Caco-2 (cell line): ENCODE results near the gene LDLRAD4. TPM values are rescaled to one million over a fixed set of nuclear protein-coding genes. Genes with fewer than 3 reads are reported as not detected.

Source experiments
- BruUV-seq: library from RNA; stranded (reverse); fragments of 400-500 nt; replicated peaks from 2 replicates; lab custom pipeline; 2021; lab: Mats Ljungman, UMichigan
- CTCF ChIA-PET: fragments of 300-600 bp; sonication (Branson Sonifier 250); formaldehyde crosslinking; loops from one replicate; lab custom pipeline; 2022; ENCODE audit warnings: antibody characterized with exemption; lab: Charles Lee
- POLR2A ChIA-PET: fragments of 300-600 bp; sonication (Branson Sonifier 250); formaldehyde crosslinking; loops from one replicate; lab custom pipeline; 2022; ENCODE audit warnings: antibody characterized with exemption; lab: Charles Lee
- DNase-seq, 2 experiments: peaks; one replicate each; pipeline versions ENCODE4 v3.0.0 to v3.0.0-alpha.2; 2020 to 2022
- H3K27me3 ChIP-seq: replicated peaks from 2 replicates; pipeline ENCODE4 v1.6.0; 2011; ENCODE audit warnings: low read length; ENCODE audit not compliant: control insufficient read depth, insufficient read depth
- H3K36me3 ChIP-seq: 2 replicates; pipeline ENCODE4 v1.5.1; 2011; ENCODE audit warnings: low read length; ENCODE audit not compliant: control insufficient read depth, insufficient read depth
- H3K4me1 ChIP-seq: fragments of 250-450 bp; sonication (Bioruptor Pico); 2 replicates; pipeline ENCODE4 v1.5.1; 2020; ENCODE audit warnings: mild to moderate bottlenecking
- H3K4me3 ChIP-seq: 2 replicates; pipeline ENCODE4 v1.5.1; 2011; ENCODE audit warnings: low read depth, mild to moderate bottlenecking, control low read depth, low read length
- H3K9me3 ChIP-seq: fragments of 250-450 bp; sonication (Bioruptor Pico); 2 replicates; pipeline ENCODE4 v1.5.1; 2020; ENCODE audit warnings: mild to moderate bottlenecking, moderate library complexity
- H3K27ac Mint-ChIP-seq: one replicate; pipeline ENCODE4 v1.8.0; 2022; ENCODE audit warnings: mixed read lengths; ENCODE audit not compliant: unreplicated experiment
- H3K27me3 Mint-ChIP-seq: one replicate; pipeline ENCODE4 v1.8.0; 2022; ENCODE audit warnings: mixed read lengths; ENCODE audit not compliant: insufficient read depth, unreplicated experiment
- H3K36me3 Mint-ChIP-seq: one replicate; pipeline ENCODE4 v1.8.0; 2022; ENCODE audit warnings: mild to moderate bottlenecking, mixed read lengths; ENCODE audit not compliant: insufficient read depth, unreplicated experiment
- H3K4me1 Mint-ChIP-seq: one replicate; pipeline ENCODE4 v1.8.0; 2022; ENCODE audit warnings: low read depth, mixed read lengths; ENCODE audit not compliant: unreplicated experiment
- H3K4me3 Mint-ChIP-seq: one replicate; pipeline ENCODE4 v1.8.0; 2022; ENCODE audit warnings: mild to moderate bottlenecking, moderate library complexity, mixed read lengths; ENCODE audit not compliant: unreplicated experiment
- H3K9me3 Mint-ChIP-seq: one replicate; pipeline ENCODE4 v1.8.0; 2022; ENCODE audit warnings: mixed read lengths; ENCODE audit not compliant: unreplicated experiment
- CTCF ChIP-seq, 2 experiments: fragments of 200-600 bp in 1 of 2; IDR thresholded peaks; 1 replicate in 1 of 2; 2 replicates in 1 of 2; pipeline versions ENCODE4 v1.5.1 to v1.8.0; 2011 to 2022; ENCODE audit warnings: antibody characterized with exemption in 1 of 2, control low read depth in 1 of 2, inconsistent platforms in 1 of 2, low read depth in 1 of 2, low read length in 1 of 2, mild to moderate bottlenecking in 1 of 2, moderate library complexity in 1 of 2; ENCODE audit not compliant: insufficient read depth in 1 of 2, severe bottlenecking in 1 of 2, unreplicated experiment in 1 of 2
- intact Hi-C: fragments of 100-400 bp; cut with micrococcal nuclease; formaldehyde crosslinking; loops from one replicate; pipeline ENCODE4 v1.10.0; 2022; ENCODE audit not compliant: unreplicated experiment
- total RNA-seq: library from RNA; stranded (reverse); gene quantifications from 2 replicates; pipeline ENCODE4 v1.2.3, GENCODE V29; 2022

Gene LDLRAD4
- total RNA-seq, 1 experiment from 2014 or later = 1.2 TPM

- no TSS peak for BruUV-seq
- POLR2A ChIA-PET = no interaction called here
- no peaks in the 10 kb centered on the region for H3K9me3 Mint-ChIP-seq
Observed at GRCh38 chr18:13549880-13550232, 331.3 kb downstream of the LDLRAD4 start.

GRCh38 chr18:13550418-13551304, 332.1 kb downstream of the LDLRAD4 start:
- no peaks in the 10 kb centered on the region for H3K36me3 Mint-ChIP-seq
- no peaks in the 10 kb centered on the region for H3K4me1 Mint-ChIP-seq

More at GRCh38 chr18:13549880-13550232, 331.3 kb downstream of the LDLRAD4 start:
- H3K4me3 Mint-ChIP-seq = no peak overlapping the region
- peaks cover 3% of the 10 kb centered on the region; the same call in 1 of the 2 replicates for H3K9me3 ChIP-seq
- H3K4me1 ChIP-seq = no peaks in the 10 kb centered on the region
- H3K36me3 Mint-ChIP-seq = no peaks in the 10 kb centered on the region
- peaks cover 22% of the 10 kb centered on the region for H3K27me3 Mint-ChIP-seq
- intact Hi-C loops = no loop called here
- H3K4me1 Mint-ChIP-seq = no peaks in the 10 kb centered on the region
- H3K4me3 ChIP-seq = no peak overlapping the region
- DNase-seq = no peak
- no peaks in the 10 kb centered on the region for H3K27me3 ChIP-seq
- no peak for TF ChIP-seq CTCF (IDR thresholded peaks at IDR 0.05; ENCODE audit: insufficient read depth in 1 of 2, low read depth in 1 of 2, low read length in 1 of 2, severe bottlenecking in 1 of 2, unreplicated experiment in 1 of 2)
- no peaks in the 10 kb centered on the region for H3K36me3 ChIP-seq
- CTCF ChIA-PET = no interaction called here
- no peak overlapping the region for H3K27ac Mint-ChIP-seq

GRCh38 chr18:13551305-13551603, 332.7 kb downstream of the LDLRAD4 start:
- CTCF ChIA-PET = no interaction called here
- Histone ChIP-seq H3K36me3 (no peaks in the 10 kb centered on the region), H3K4me1 (no peaks in the 10 kb centered on the region), H3K4me3 (no peak overlapping the region), H3K27me3 (no peaks in the 10 kb centered on the region), H3K9me3 (peaks cover 3% of the 10 kb centered on the region; the same call in 1 of the 2 replicates)
- POLR2A ChIA-PET = interaction anchor here (0.6 kb wide), 1 partner anchor 23 kb away, joined by 3 read pairs; no protein-coding TSS in a partner anchor
- intact Hi-C loops = no loop called here
- H3K27ac Mint-ChIP-seq = no peak overlapping the region
- DNase-seq = no peak
- no TSS peak for BruUV-seq
- TF ChIP-seq CTCF (IDR thresholded peaks at IDR 0.05; ENCODE audit: insufficient read depth in 1 of 2, low read depth in 1 of 2, low read length in 1 of 2, severe bottlenecking in 1 of 2, unreplicated experiment in 1 of 2) = no peak
- no peaks in the 10 kb centered on the region for H3K36me3 Mint-ChIP-seq
- H3K4me1 Mint-ChIP-seq = no peaks in the 10 kb centered on the region
- no peaks in the 10 kb centered on the region for H3K9me3 Mint-ChIP-seq
- H3K27me3 Mint-ChIP-seq = peaks cover 22% of the 10 kb centered on the region
- no peak overlapping the region for H3K4me3 Mint-ChIP-seq

More at GRCh38 chr18:13550418-13551304, 332.1 kb downstream of the LDLRAD4 start:
- H3K4me3 Mint-ChIP-seq = no peak overlapping the region
- ChIA-PET CTCF (no interaction called here), POLR2A (no interaction called here)
- no peak overlapping the region for H3K27ac Mint-ChIP-seq
- BruUV-seq = no TSS peak
- H3K9me3 Mint-ChIP-seq = no peaks in the 10 kb centered on the region
- intact Hi-C loops = no loop called here
- Histone ChIP-seq H3K9me3 (peaks cover 3% of the 10 kb centered on the region; the same call in 1 of the 2 replicates), H3K4me3 (no peak overlapping the region), H3K4me1 (no peaks in the 10 kb centered on the region), H3K36me3 (no peaks in the 10 kb centered on the region), H3K27me3 (no peaks in the 10 kb centered on the region)
- DNase-seq = no peak
- TF ChIP-seq CTCF (IDR thresholded peaks at IDR 0.05; ENCODE audit: insufficient read depth in 1 of 2, low read depth in 1 of 2, low read length in 1 of 2, severe bottlenecking in 1 of 2, unreplicated experiment in 1 of 2) = no peak
- H3K27me3 Mint-ChIP-seq = peaks cover 22% of the 10 kb centered on the region
